Embryonic facial prominence (tissue), 1 donor: ENCODE measurements around the gene CACNA1C.

ENCODE experiments used
- DNase-seq: peaks from one replicate; pipeline ENCODE4 v3.0.0-alpha.2; 2016; ENCODE audit errors: extremely low spot score

CACNA1C gene

DNA sequence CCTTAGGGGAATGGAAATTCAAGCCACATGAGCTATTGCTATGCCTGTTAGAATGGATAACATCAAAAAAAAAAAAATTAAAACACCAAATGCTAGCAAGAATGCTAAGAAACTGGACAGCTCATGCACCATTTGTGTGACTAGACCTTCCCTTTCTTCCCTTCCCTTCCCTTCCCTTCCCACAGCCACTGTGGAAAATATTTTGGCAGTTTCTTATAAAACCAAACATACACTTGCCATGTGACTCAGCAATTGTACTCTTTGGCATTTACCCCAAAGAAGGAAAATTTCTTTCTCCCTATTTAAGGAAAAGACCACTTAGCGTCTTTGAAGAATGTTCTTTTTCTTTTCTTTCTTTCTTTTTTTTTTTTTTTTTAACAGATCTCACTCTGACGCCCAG is 692.9 kb downstream of the CACNA1C start:
- DNase-seq: no peak
